Astrocyte (in vitro differentiated cells and primary cell): ENCODE data around the gene SLC37A1. TPM values are rescaled to one million over a fixed set of nuclear protein-coding genes. Genes with fewer than 3 reads are reported as not detected.

Source experiments
- DNase-seq: peaks from one replicate; pipeline ENCODE4 v3.0.0-alpha.2; 2010; ENCODE audit warnings: low read depth
- FAIRE-seq: peaks from 2 replicates; lab custom pipeline; 2011; peaks lifted over from hg19 to GRCh38; lab: Jason Lieb, UNC
- H2AFZ ChIP-seq: 2 replicates; pipeline ENCODE4 v1.6.0; 2012; ENCODE audit warnings: low read depth, low read length, inconsistent platforms
- H3K27ac ChIP-seq: 2 replicates; pipeline ENCODE4 v1.5.1; 2011; ENCODE audit warnings: low read depth, low read length, inconsistent platforms
- H3K27me3 ChIP-seq: 2 replicates; pipeline ENCODE4 v1.6.0; 2011; ENCODE audit warnings: low read length, inconsistent platforms; ENCODE audit not compliant: insufficient read depth
- H3K36me3 ChIP-seq: 2 replicates; pipeline ENCODE4 v1.5.1; 2011; ENCODE audit warnings: low read length, inconsistent platforms; ENCODE audit not compliant: insufficient read depth
- H3K4me1 ChIP-seq: 2 replicates; pipeline ENCODE4 v1.5.1; 2011; ENCODE audit warnings: low read length, inconsistent platforms; ENCODE audit not compliant: insufficient read depth
- H3K4me2 ChIP-seq: 2 replicates; pipeline ENCODE4 v1.6.0; 2012; ENCODE audit warnings: low read length, inconsistent platforms
- H3K4me3 ChIP-seq: 2 replicates; pipeline ENCODE4 v1.5.1; 2011; ENCODE audit warnings: low read depth, mild to moderate bottlenecking, low read length, inconsistent platforms; ENCODE audit not compliant: insufficient read depth
- H3K79me2 ChIP-seq: 2 replicates; pipeline ENCODE4 v1.6.0; 2012; ENCODE audit warnings: mild to moderate bottlenecking, low read length, inconsistent platforms; ENCODE audit not compliant: insufficient read depth
- H3K9ac ChIP-seq: 2 replicates; pipeline ENCODE4 v1.6.0; 2012; ENCODE audit warnings: mild to moderate bottlenecking, low read length, inconsistent platforms
- H3K9me3 ChIP-seq: 2 replicates; pipeline ENCODE4 v1.5.1; 2012; ENCODE audit warnings: low read depth, mild to moderate bottlenecking, low read length, inconsistent platforms; ENCODE audit not compliant: insufficient read depth
- H4K20me1 ChIP-seq: 2 replicates; pipeline ENCODE4 v1.6.0; 2012; ENCODE audit warnings: low read length, inconsistent platforms; ENCODE audit not compliant: insufficient read depth
- H3K27ac Mint-ChIP-seq: one replicate; pipeline ENCODE4 v1.8.0; 2021; ENCODE audit warnings: mild to moderate bottlenecking, mixed read lengths; ENCODE audit not compliant: unreplicated experiment
- H3K27me3 Mint-ChIP-seq: one replicate; pipeline ENCODE4 v1.8.0; 2021; ENCODE audit warnings: low read depth, mixed read lengths; ENCODE audit not compliant: unreplicated experiment
- H3K36me3 Mint-ChIP-seq: one replicate; pipeline ENCODE4 v1.8.0; 2021; ENCODE audit warnings: low read depth, mixed read lengths; ENCODE audit not compliant: unreplicated experiment
- H3K4me1 Mint-ChIP-seq: one replicate; pipeline ENCODE4 v1.8.0; 2021; ENCODE audit warnings: low read depth, mixed read lengths; ENCODE audit not compliant: unreplicated experiment
- H3K4me3 Mint-ChIP-seq: one replicate; pipeline ENCODE4 v1.8.0; 2021; ENCODE audit warnings: mild to moderate bottlenecking, moderate library complexity, mixed read lengths; ENCODE audit not compliant: unreplicated experiment
- H3K9me3 Mint-ChIP-seq: one replicate; pipeline ENCODE4 v1.8.0; 2021; ENCODE audit warnings: mild to moderate bottlenecking, mixed read lengths; ENCODE audit not compliant: unreplicated experiment
- EZH2 ChIP-seq: IDR thresholded peaks from 2 replicates; pipeline ENCODE4 v1.6.1; 2012; ENCODE audit warnings: mild to moderate bottlenecking, low read length, inconsistent platforms; ENCODE audit not compliant: insufficient read depth
- total RNA-seq: library from RNA; stranded (reverse); gene quantifications from 2 replicates; pipeline ENCODE4 v1.2.1, GENCODE V29; 2021
- TF ChIP-seq, protein P1 (sequence below): IDR thresholded peaks from 2 replicates; pipeline ENCODE4 v1.5.1; 2011; ENCODE audit warnings: low read depth, mild to moderate bottlenecking, inconsistent platforms, low read length, moderate library complexity; ENCODE audit not compliant: insufficient read depth

SLC37A1 gene
- total RNA-seq, 1 donor from 2014 or later, result 6.9 TPM

DNA sequence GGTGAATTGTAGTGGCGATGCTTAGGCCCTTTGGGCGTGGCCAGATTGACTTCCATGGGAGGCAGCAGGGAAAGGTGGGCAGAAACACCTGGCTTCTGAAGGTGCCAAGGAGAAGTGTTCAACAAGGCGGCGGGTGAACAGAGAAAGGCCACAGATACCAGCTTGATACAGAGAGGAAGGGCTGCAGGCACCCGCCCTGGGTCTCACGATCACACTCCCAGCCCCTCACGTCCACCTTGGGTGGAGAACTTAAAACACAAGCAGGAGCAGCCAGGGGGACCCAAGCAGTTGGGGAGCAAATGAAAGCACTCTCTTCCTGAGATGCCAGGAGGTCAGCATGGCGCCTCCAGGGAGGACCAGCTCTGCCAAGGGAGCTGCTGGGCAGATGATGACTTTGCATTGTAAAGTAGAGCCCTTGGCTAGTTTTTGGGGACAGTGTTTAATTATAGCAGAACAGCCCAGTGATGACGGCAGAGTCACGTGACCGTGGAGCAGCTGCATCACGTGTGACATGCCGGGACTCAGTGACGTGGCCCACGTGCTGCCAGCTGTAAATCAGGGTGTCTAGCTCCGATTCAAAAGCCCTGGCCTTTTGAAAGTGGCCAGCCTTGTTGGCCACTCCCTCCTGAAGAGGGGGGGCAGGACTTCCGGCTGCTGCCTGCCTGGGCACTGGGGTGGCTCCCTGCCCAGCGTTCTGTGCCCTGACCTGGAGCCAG lies 19.0 kb downstream of the SLC37A1 start:
- H2AFZ ChIP-seq, result no peak overlapping the region

DNA sequence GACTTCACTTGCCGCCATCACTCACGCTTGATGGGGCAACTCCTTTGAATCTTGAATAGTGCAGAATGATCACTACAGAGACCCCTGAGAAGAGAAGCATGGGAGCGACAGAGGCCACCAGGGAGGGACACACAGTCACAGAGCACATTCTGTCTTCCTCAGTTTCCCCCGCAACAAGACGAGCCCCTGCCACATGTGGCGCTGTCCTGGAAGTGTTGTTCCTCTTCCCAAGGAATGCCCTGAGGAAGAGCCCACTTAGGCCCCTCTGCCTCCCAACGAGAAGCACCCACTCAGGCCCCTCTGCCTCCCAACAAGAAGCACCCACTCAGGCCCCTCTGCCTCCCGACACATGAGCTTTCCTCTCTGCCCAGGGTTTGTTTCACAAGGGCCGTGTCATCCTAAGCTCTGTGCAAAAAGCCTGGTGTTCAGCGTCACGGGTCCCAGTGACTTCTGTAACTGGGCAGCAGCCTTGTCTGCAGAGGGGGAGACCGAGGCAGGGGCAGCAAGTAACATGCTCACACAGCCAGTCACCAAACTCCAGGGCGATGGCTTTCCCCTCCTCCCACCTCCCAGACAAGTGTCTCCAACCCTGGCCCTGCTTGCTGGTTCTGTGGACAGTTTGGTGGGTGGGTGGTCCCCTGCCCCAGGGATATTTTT lies 19.8 kb downstream of the SLC37A1 start:
- FAIRE-seq (no peak), DNase-seq (no peak)
- H3K4me2 ChIP-seq, result no peak overlapping the region
- H2AFZ ChIP-seq, result no peak overlapping the region
- Mint-ChIP-seq H3K4me3 (no peak overlapping the region), H3K27me3 (peaks cover 15% of the 10 kb centered on the region), H3K36me3 (peaks cover 5% of the 10 kb centered on the region), H3K27ac (no peak overlapping the region), H3K9me3 (no peaks in the 10 kb centered on the region), H3K4me1 (no peaks in the 10 kb centered on the region)
- no peaks in the 10 kb centered on the region for H3K4me1 ChIP-seq
- H3K27me3 ChIP-seq, result peaks cover 5% of the 10 kb centered on the region
- no peak for TF ChIP-seq EZH2
- TF ChIP-seq, protein P1, sequence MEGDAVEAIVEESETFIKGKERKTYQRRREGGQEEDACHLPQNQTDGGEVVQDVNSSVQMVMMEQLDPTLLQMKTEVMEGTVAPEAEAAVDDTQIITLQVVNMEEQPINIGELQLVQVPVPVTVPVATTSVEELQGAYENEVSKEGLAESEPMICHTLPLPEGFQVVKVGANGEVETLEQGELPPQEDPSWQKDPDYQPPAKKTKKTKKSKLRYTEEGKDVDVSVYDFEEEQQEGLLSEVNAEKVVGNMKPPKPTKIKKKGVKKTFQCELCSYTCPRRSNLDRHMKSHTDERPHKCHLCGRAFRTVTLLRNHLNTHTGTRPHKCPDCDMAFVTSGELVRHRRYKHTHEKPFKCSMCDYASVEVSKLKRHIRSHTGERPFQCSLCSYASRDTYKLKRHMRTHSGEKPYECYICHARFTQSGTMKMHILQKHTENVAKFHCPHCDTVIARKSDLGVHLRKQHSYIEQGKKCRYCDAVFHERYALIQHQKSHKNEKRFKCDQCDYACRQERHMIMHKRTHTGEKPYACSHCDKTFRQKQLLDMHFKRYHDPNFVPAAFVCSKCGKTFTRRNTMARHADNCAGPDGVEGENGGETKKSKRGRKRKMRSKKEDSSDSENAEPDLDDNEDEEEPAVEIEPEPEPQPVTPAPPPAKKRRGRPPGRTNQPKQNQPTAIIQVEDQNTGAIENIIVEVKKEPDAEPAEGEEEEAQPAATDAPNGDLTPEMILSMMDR, result no peak
- H4K20me1 ChIP-seq, result no peaks in the 10 kb centered on the region
- no peak overlapping the region for H3K4me3 ChIP-seq
- no peaks in the 10 kb centered on the region for H3K79me2 ChIP-seq
- no peak overlapping the region for H3K9ac ChIP-seq
- H3K27ac ChIP-seq, result no peak overlapping the region
- no peaks in the 10 kb centered on the region for H3K9me3 ChIP-seq
- no peaks in the 10 kb centered on the region for H3K36me3 ChIP-seq

More for the DNA sequence above, 19.0 kb downstream of the SLC37A1 start:
- no peak overlapping the region for H3K4me3 ChIP-seq
- TF ChIP-seq, protein P1, result no peak
- no peak for TF ChIP-seq EZH2
- H3K4me1 Mint-ChIP-seq, result no peaks in the 10 kb centered on the region
- H3K27ac Mint-ChIP-seq, result no peak overlapping the region
- H3K27me3 Mint-ChIP-seq, result peaks cover 8% of the 10 kb centered on the region
- FAIRE-seq, result no peak
- H3K9me3 ChIP-seq, result no peaks in the 10 kb centered on the region
- H3K79me2 ChIP-seq, result no peaks in the 10 kb centered on the region
- H3K4me1 ChIP-seq, result no peaks in the 10 kb centered on the region
- H3K4me2 ChIP-seq, result no peak overlapping the region
- H3K36me3 ChIP-seq, result no peaks in the 10 kb centered on the region
- H3K36me3 Mint-ChIP-seq, result peaks cover 5% of the 10 kb centered on the region
- no peak overlapping the region for H3K4me3 Mint-ChIP-seq
- H3K27me3 ChIP-seq, result peaks cover 5% of the 10 kb centered on the region
- H3K9ac ChIP-seq, result no peak overlapping the region
- no peak for DNase-seq
- no peaks in the 10 kb centered on the region for H4K20me1 ChIP-seq
- no peak overlapping the region for H3K27ac ChIP-seq
- no peaks in the 10 kb centered on the region for H3K9me3 Mint-ChIP-seq

DNA sequence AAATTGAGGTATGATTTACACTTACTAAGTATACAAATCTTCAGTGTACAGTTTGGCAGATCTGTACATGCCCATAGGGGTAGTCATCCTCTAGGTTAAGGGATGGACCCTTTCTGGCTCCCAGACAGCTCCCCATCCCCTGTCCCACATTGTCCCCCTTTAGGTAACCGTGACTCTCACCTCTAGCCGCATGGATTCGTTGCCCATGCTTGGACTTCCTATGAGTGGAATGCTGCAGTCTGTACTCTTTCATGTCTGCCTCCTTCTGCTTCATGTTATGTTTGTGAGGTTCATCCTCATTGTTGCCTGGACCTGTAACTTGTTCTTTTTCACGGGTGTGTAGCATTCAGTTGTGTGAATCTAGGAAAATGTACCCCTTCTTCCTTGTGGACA lies 20.3 kb downstream of the SLC37A1 start:
- H3K27me3 Mint-ChIP-seq, result peaks cover 15% of the 10 kb centered on the region
- DNase-seq, result no peak
- Histone ChIP-seq H3K4me2 (no peak overlapping the region), H3K9me3 (no peaks in the 10 kb centered on the region), H3K36me3 (no peaks in the 10 kb centered on the region), H3K4me3 (no peak overlapping the region), H2AFZ (no peak overlapping the region), H3K79me2 (no peaks in the 10 kb centered on the region), H3K4me1 (no peaks in the 10 kb centered on the region), H3K27me3 (peaks cover 5% of the 10 kb centered on the region), H3K27ac (no peak overlapping the region), H4K20me1 (no peaks in the 10 kb centered on the region), H3K9ac (no peak overlapping the region)
- H3K9me3 Mint-ChIP-seq, result no peaks in the 10 kb centered on the region
- no peak overlapping the region for H3K27ac Mint-ChIP-seq
- no peak overlapping the region for H3K4me3 Mint-ChIP-seq
- H3K36me3 Mint-ChIP-seq, result peaks cover 5% of the 10 kb centered on the region
- no peaks in the 10 kb centered on the region for H3K4me1 Mint-ChIP-seq
- TF ChIP-seq, protein P1, result no peak
- no peak for TF ChIP-seq EZH2
- no peak for FAIRE-seq
